HG03139 (cell line): Measurements from ENCODE around the gene SLC23A3.

Experiments
- ATAC-seq: cut with Tn5 transposase; IDR thresholded peaks from one replicate; pipeline ENCODE4 v1.9.1; 2021; ENCODE audit not compliant: unreplicated experiment

SLC23A3 gene

GRCh38 chr2:219155054-219155644 lies 14.7 kb downstream of the SLC23A3 start:
- no peak for ATAC-seq

- no peak for ATAC-seq
These were observed 20.2 kb downstream of the SLC23A3 start for GRCh38 chr2:219149667-219150066.

- no peak for ATAC-seq
These were observed 27.5 kb downstream of the SLC23A3 start for GRCh38 chr2:219142329-219142728.

GRCh38 chr2:219140722-219141121 lies 29.1 kb downstream of the SLC23A3 start:
- ATAC-seq = no peak

GRCh38 chr2:219133976-219134375 lies 35.9 kb downstream of the SLC23A3 start:
- no peak for ATAC-seq

GRCh38 chr2:219131744-219132143 lies 38.1 kb downstream of the SLC23A3 start:
- no peak for ATAC-seq

GRCh38 chr2:219131327-219131726 lies 38.5 kb downstream of the SLC23A3 start:
- ATAC-seq = no peak

- no peak for ATAC-seq
These were observed 40.2 kb downstream of the SLC23A3 start for GRCh38 chr2:219129589-219129988.

- ATAC-seq = no peak
These were observed 41.4 kb downstream of the SLC23A3 start for GRCh38 chr2:219128396-219128795.

GRCh38 chr2:219127037-219127635 lies 42.7 kb downstream of the SLC23A3 start:
- ATAC-seq = no peak

GRCh38 chr2:219126555-219126954 lies 43.3 kb downstream of the SLC23A3 start:
- no peak for ATAC-seq

GRCh38 chr2:219125886-219126270 lies 44.0 kb downstream of the SLC23A3 start:
- no peak for ATAC-seq

GRCh38 chr2:219125225-219125885 lies 44.5 kb downstream of the SLC23A3 start:
- ATAC-seq = no peak

- no peak for ATAC-seq
These were observed 45.3 kb downstream of the SLC23A3 start for GRCh38 chr2:219124381-219125110.

GRCh38 chr2:219123356-219124135 lies 46.3 kb downstream of the SLC23A3 start:
- ATAC-seq = no peak

GRCh38 chr2:219122202-219122980 lies 47.4 kb downstream of the SLC23A3 start:
- ATAC-seq = no peak

GRCh38 chr2:219120082-219120481 lies 49.7 kb downstream of the SLC23A3 start:
- ATAC-seq = no peak

GRCh38 chr2:219119422-219120043 lies 50.3 kb downstream of the SLC23A3 start:
- ATAC-seq = no peak

GRCh38 chr2:219118504-219118903 lies 51.3 kb downstream of the SLC23A3 start:
- ATAC-seq = no peak
